ENCODE results near the gene TPPP. TPM values are rescaled to one million over a fixed set of nuclear protein-coding genes. Genes with fewer than 3 reads are reported as not detected.
"Not testable (repeated sequence)": the region's sequence is repeated elsewhere in the genome, so short reads cannot be mapped to it uniquely, and the experiment has no call there.

Gene TPPP
- total RNA-seq (10 to 100 TPM in 1 of 4 donors, 1 to 10 TPM in 3; 7.1 to 15.5 (median 7.6) TPM), polyA plus RNA-seq (1 to 10 TPM in 2 of 3 donors, under 1 TPM in 1; 0.60 to 3.2 (median 2.6) TPM)

GRCh38 chr5:693271-694041 is at the start of gene TPPP:
TSS of gene TPPP (minus strand) at chr5:693352. CDS start at chr5:678060, 15,292 bp downstream.
- DNase-seq = peak; percentile 94
- 0 to 1% methylated on average over 92 to 105 of the region's 109 CpGs for WGBS, 2 donors
- H3K4me1 ChIP-seq = not testable (repeated sequence)

GRCh38 chr5:742276-742675 is 49.1 kb upstream of the TPPP start:
- H3K4me3 ChIP-seq; DNase-seq; H3K27ac ChIP-seq; H3K27me3 ChIP-seq; H3K36me3 ChIP-seq; H3K9me3 ChIP-seq; H3K4me1 ChIP-seq; intact Hi-C loops (cut with DNase I): not testable (repeated sequence)
- WGBS, 2 donors = 76 to 91% methylated on average over 6 of the region's 6 CpGs

More at GRCh38 chr5:693271-694041, at the start of gene TPPP:
- H3K36me3 ChIP-seq; intact Hi-C loops (cut with DNase I); H3K27me3 ChIP-seq; H3K9me3 ChIP-seq: not testable (repeated sequence)
- TF ChIP-seq POLR2A (IDR thresholded peaks at IDR 0.05) (peak; percentile 40 to 41), POLR2AphosphoS5 (IDR thresholded peaks at IDR 0.05) (peak; percentile 92 to 98 (median 92))
- Histone ChIP-seq H3K27ac (peak within 1 kb of the TSS; percentile 76 to 89 (median 85)), H3K4me3 (peak within 1 kb of the TSS; percentile 52 to 81 (median 62))

DNA sequence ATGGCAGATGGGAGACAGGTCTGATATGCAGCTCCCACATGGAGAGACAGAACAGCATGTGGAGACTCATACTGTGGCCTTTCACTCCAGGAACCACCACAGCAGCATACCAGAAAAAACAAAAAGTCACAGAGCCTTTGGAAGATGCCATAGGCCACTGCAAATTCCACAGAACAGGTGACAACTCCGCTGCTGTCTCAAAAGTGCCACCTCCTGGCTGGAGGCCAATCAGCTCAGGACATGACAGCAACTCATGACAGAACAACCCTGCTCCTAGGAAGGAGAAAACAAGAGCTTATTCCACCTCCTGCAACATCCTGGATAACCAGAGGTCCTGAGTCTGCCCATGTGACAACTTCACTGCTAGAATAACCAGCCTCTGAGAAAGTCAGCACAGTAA is 41.0 kb upstream of the TPPP start:
- H3K27me3 ChIP-seq; H3K4me1 ChIP-seq; intact Hi-C loops (cut with DNase I); H3K4me3 ChIP-seq; H3K27ac ChIP-seq; H3K9me3 ChIP-seq; DNase-seq: not testable (repeated sequence)
- H3K36me3 ChIP-seq = peaks cover 0 to 11% (median 7%) of the 10 kb centered on the region in 4 donors
- 63% methylated on average over 1 of the region's 1 CpG; no CpG with 5 or more reads in 1 of the 2 donors for WGBS, 2 donors

- H3K9me3 ChIP-seq; H3K4me3 ChIP-seq; DNase-seq; H3K4me1 ChIP-seq; H3K27ac ChIP-seq; intact Hi-C loops (cut with DNase I); H3K27me3 ChIP-seq: not testable (repeated sequence)
- H3K36me3 ChIP-seq = peaks cover 0 to 11% (median 7%) of the 10 kb centered on the region in 4 donors
- WGBS, 2 donors = 94% methylated on average over 10 of the region's 10 CpGs
These were observed 39.8 kb upstream of the TPPP start for GRCh38 chr5:732754-733454.

DNA sequence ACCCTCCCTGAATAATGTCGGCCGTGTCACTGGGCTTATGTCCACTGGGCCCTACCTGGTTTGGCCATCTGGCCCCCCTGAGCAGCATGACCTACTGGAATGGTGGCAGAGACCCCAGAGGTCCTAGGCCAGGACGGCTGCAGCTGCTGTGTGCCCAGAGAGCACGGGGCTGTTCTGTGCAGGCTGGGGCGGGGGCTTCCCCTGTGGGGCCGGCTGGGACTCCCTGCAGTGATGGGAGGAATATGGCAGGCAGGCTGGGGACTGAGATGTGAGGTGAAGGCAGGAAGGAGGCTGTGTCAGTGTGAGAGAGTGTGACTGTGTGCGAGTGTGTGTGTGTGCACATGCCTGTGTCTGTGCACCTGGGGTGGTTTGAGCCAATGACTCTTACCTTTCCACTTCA is 36.1 kb upstream of the TPPP start:
- DNase-seq; H3K27me3 ChIP-seq; H3K27ac ChIP-seq; H3K9me3 ChIP-seq; intact Hi-C loops (cut with DNase I); H3K4me3 ChIP-seq; H3K4me1 ChIP-seq: not testable (repeated sequence)
- peaks cover 0 to 11% (median 7%) of the 10 kb centered on the region in 4 donors for H3K36me3 ChIP-seq
- 87 to 91% methylated on average over 5 of the region's 7 CpGs for WGBS, 2 donors

- intact Hi-C loops (cut with DNase I); DNase-seq; H3K27me3 ChIP-seq; H3K27ac ChIP-seq; H3K4me1 ChIP-seq; H3K9me3 ChIP-seq; H3K36me3 ChIP-seq; H3K4me3 ChIP-seq: not testable (repeated sequence)
- WGBS, 2 donors = 65 to 87% methylated on average over 8 of the region's 9 CpGs
These were observed 33.9 kb upstream of the TPPP start for GRCh38 chr5:727087-727486.

- DNase-seq; H3K4me1 ChIP-seq; H3K27ac ChIP-seq; H3K36me3 ChIP-seq; intact Hi-C loops (cut with DNase I); H3K4me3 ChIP-seq; H3K9me3 ChIP-seq; H3K27me3 ChIP-seq: not testable (repeated sequence)
- WGBS, 2 donors = 75 to 84% methylated on average over 2 of the region's 6 CpGs
These were observed 30.7 kb upstream of the TPPP start for GRCh38 chr5:723865-724264.

GRCh38 chr5:723309-723708 is 30.2 kb upstream of the TPPP start:
- H3K4me3 ChIP-seq; H3K27me3 ChIP-seq; DNase-seq; H3K9me3 ChIP-seq; H3K4me1 ChIP-seq; H3K27ac ChIP-seq; H3K36me3 ChIP-seq; intact Hi-C loops (cut with DNase I): not testable (repeated sequence)
- 14 to 74% methylated on average over 1 to 4 of the region's 4 CpGs for WGBS, 2 donors

GRCh38 chr5:719379-719778 is 26.2 kb upstream of the TPPP start:
- H3K4me3 ChIP-seq; DNase-seq; H3K9me3 ChIP-seq; intact Hi-C loops (cut with DNase I); H3K4me1 ChIP-seq; H3K27ac ChIP-seq; H3K36me3 ChIP-seq; H3K27me3 ChIP-seq: not testable (repeated sequence)
- WGBS, 2 donors = 86 to 96% methylated on average over 1 of the region's 1 CpG
